Measurements from ENCODE around the gene LRP11.
"Not testable (repeated sequence)": the region's sequence is repeated elsewhere in the genome, so short reads cannot be mapped to it uniquely, and the experiment has no call there.

- TF ChIP-seq CTCF, EZH2phosphoT487, EZH2 (IDR thresholded peaks at IDR 0.05): not testable (repeated sequence)
These were observed 27.7 kb upstream of the LRP11 start for GRCh38 chr6:149891864-149892263.

All from neural progenitor cell (in vitro differentiated cells).